DMS153 (cell line): ENCODE results near the gene MIPEP.
"Not testable (repeated sequence)": the region's sequence is repeated elsewhere in the genome, so short reads cannot be mapped to it uniquely, and the experiment has no call there.

Experiments
- DNase-seq: peaks from one replicate; lab custom pipeline; 2025; lab: John Stamatoyannopoulos, UW

The MIPEP gene

GRCh38 chr13:23888658-23889614, at the start of gene MIPEP:
TSS of gene MIPEP (minus strand) at chr13:23889400. CDS start at chr13:23889320, 80 bp downstream.
- peak; percentile 89 for DNase-seq

GRCh38 chr13:23934520-23934919, 45.3 kb upstream of the MIPEP start:
- DNase-seq = no peak

- no peak for DNase-seq
Measured at GRCh38 chr13:23928985-23929384, 39.8 kb upstream of the MIPEP start.

- no peak for DNase-seq
Measured at GRCh38 chr13:23923031-23923430, 33.8 kb upstream of the MIPEP start.

- DNase-seq = no peak
Measured at GRCh38 chr13:23922005-23922932, 33.1 kb upstream of the MIPEP start.

- DNase-seq = no peak
Measured at GRCh38 chr13:23921451-23921888, 32.3 kb upstream of the MIPEP start.

- DNase-seq = no peak
Measured at GRCh38 chr13:23919006-23919405, 29.8 kb upstream of the MIPEP start.

GRCh38 chr13:23918208-23918607, 29.0 kb upstream of the MIPEP start:
- DNase-seq = no peak

GRCh38 chr13:23915308-23915707, 26.1 kb upstream of the MIPEP start:
- DNase-seq = no peak

- no peak for DNase-seq
Measured at GRCh38 chr13:23912469-23912868, 23.3 kb upstream of the MIPEP start.

- DNase-seq = no peak
Measured at GRCh38 chr13:23909606-23910005, 20.4 kb upstream of the MIPEP start.

- no peak for DNase-seq
Measured at GRCh38 chr13:23905766-23906165, 16.6 kb upstream of the MIPEP start.

- no peak for DNase-seq
Measured at GRCh38 chr13:23903906-23904280, 14.7 kb upstream of the MIPEP start.

GRCh38 chr13:23902975-23903905, 14.0 kb upstream of the MIPEP start:
- DNase-seq = no peak

GRCh38 chr13:23901365-23901764, 12.2 kb upstream of the MIPEP start:
- DNase-seq = no peak

- DNase-seq = peak; percentile 14
Measured at GRCh38 chr13:23899555-23899954, 10.4 kb upstream of the MIPEP start.

GRCh38 chr13:23898101-23898500, 8.9 kb upstream of the MIPEP start:
- no peak for DNase-seq

GRCh38 chr13:23897452-23897919, 8.3 kb upstream of the MIPEP start, which contains the start of gene C1QTNF9B:
TSS of gene C1QTNF9B (minus strand) at chr13:23897502.
- not testable (repeated sequence) for DNase-seq

GRCh38 chr13:23894746-23895145, 5.5 kb upstream of the MIPEP start:
- DNase-seq = not testable (repeated sequence)

GRCh38 chr13:23893791-23894190, 4.6 kb upstream of the MIPEP start:
- not testable (repeated sequence) for DNase-seq
